Mucosa of gallbladder (tissue), 1 donor: Measurements from ENCODE around the gene WFDC6. TPM values are rescaled to one million over a fixed set of nuclear protein-coding genes. Genes with fewer than 3 reads are reported as not detected.

Experiments
- total RNA-seq: library from RNA; stranded (reverse); gene quantifications from one replicate; pipeline ENCODE4 v1.2.1, GENCODE V29; 2021
- donor health status: DM: no; HTN: no; CAD: no.

The WFDC6 gene
- total RNA-seq, 1 donor from 2014 or later = not detected

Other genes starting within 250 kb of the WFDC6 start
- 0.26 TPM for gene RBPJL, start 232.6 kb downstream of the WFDC6 start, total RNA-seq
- gene MATN4, start 231.2 kb downstream of the WFDC6 start, total RNA-seq = 0.09 TPM
- gene SDC4, start 191.1 kb downstream of the WFDC6 start, total RNA-seq = 118 TPM
- gene SYS1, start 176.3 kb downstream of the WFDC6 start, total RNA-seq = 41.3 TPM
- gene TP53TG5, start 161.2 kb downstream of the WFDC6 start, total RNA-seq = not detected
- 48.0 TPM for gene DBNDD2, start 131.2 kb downstream of the WFDC6 start, total RNA-seq
- gene PIGT, start 123.3 kb downstream of the WFDC6 start, total RNA-seq = 98.3 TPM
- gene WFDC2, start 69.7 kb downstream of the WFDC6 start, total RNA-seq = 144 TPM
- gene SPINT3, start 23.9 kb downstream of the WFDC6 start, total RNA-seq = not detected
- not detected for gene EPPIN, start 7.9 kb upstream of the WFDC6 start, total RNA-seq
- not detected for gene WFDC8, start 39.8 kb upstream of the WFDC6 start, total RNA-seq
- not detected for gene WFDC10A, start 90.3 kb upstream of the WFDC6 start, total RNA-seq
- gene WFDC9, start 91.8 kb upstream of the WFDC6 start, total RNA-seq = not detected
- gene WFDC11, start 130.8 kb upstream of the WFDC6 start, total RNA-seq = not detected
- not detected for gene WFDC13, start 162.6 kb upstream of the WFDC6 start, total RNA-seq
- gene WFDC10B, start 165.5 kb upstream of the WFDC6 start, total RNA-seq = 0.49 TPM
- not detected for gene SPINT4, start 182.9 kb upstream of the WFDC6 start, total RNA-seq